Neural cell (in vitro differentiated cells): ENCODE results near the gene NPAS3.

Experiments used
- TF ChIP-seq, protein P1 (sequence below): fragments of 450-650 bp; IDR thresholded peaks from 2 replicates; pipeline ENCODE4 v1.5.1; 2014; ENCODE audit warnings: antibody characterized with exemption, mild to moderate bottlenecking, moderate library complexity; ENCODE audit not compliant: poor library complexity, severe bottlenecking
- TF ChIP-seq, protein P2 (sequence below): IDR thresholded peaks from 2 replicates; pipeline ENCODE4 v1.6.1; 2012; ENCODE audit warnings: borderline replicate concordance

DNA sequence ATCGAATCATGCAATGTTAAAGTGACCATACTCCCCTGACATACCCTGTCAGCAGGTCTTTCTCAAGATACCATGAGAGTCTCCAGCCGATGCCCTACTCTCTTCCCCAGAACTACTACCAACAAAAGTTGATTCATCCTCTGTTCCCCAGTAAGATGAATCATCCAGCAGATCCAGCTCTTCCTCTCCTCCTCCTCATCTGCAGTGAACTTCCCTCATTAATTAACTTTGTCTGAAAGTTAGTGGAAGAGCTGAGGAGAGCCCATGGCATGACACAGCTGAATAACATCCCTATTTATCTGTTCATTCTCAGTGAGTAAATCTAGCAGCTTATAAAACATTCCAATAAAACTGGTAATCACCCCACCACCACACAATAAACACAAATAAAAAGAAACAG, 798.8 kb downstream of the NPAS3 start:
- TF ChIP-seq, protein P1, sequence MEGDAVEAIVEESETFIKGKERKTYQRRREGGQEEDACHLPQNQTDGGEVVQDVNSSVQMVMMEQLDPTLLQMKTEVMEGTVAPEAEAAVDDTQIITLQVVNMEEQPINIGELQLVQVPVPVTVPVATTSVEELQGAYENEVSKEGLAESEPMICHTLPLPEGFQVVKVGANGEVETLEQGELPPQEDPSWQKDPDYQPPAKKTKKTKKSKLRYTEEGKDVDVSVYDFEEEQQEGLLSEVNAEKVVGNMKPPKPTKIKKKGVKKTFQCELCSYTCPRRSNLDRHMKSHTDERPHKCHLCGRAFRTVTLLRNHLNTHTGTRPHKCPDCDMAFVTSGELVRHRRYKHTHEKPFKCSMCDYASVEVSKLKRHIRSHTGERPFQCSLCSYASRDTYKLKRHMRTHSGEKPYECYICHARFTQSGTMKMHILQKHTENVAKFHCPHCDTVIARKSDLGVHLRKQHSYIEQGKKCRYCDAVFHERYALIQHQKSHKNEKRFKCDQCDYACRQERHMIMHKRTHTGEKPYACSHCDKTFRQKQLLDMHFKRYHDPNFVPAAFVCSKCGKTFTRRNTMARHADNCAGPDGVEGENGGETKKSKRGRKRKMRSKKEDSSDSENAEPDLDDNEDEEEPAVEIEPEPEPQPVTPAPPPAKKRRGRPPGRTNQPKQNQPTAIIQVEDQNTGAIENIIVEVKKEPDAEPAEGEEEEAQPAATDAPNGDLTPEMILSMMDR = no peak
- TF ChIP-seq, protein P2, sequence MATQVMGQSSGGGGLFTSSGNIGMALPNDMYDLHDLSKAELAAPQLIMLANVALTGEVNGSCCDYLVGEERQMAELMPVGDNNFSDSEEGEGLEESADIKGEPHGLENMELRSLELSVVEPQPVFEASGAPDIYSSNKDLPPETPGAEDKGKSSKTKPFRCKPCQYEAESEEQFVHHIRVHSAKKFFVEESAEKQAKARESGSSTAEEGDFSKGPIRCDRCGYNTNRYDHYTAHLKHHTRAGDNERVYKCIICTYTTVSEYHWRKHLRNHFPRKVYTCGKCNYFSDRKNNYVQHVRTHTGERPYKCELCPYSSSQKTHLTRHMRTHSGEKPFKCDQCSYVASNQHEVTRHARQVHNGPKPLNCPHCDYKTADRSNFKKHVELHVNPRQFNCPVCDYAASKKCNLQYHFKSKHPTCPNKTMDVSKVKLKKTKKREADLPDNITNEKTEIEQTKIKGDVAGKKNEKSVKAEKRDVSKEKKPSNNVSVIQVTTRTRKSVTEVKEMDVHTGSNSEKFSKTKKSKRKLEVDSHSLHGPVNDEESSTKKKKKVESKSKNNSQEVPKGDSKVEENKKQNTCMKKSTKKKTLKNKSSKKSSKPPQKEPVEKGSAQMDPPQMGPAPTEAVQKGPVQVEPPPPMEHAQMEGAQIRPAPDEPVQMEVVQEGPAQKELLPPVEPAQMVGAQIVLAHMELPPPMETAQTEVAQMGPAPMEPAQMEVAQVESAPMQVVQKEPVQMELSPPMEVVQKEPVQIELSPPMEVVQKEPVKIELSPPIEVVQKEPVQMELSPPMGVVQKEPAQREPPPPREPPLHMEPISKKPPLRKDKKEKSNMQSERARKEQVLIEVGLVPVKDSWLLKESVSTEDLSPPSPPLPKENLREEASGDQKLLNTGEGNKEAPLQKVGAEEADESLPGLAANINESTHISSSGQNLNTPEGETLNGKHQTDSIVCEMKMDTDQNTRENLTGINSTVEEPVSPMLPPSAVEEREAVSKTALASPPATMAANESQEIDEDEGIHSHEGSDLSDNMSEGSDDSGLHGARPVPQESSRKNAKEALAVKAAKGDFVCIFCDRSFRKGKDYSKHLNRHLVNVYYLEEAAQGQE = no peak
